H1 (cell line): ENCODE measurements around the gene FMNL2. TPM values are rescaled to one million over a fixed set of nuclear protein-coding genes. Genes with fewer than 3 reads are reported as not detected.

Experiments used
- CTCF ChIA-PET: fragments of 300-600 bp; sonication (Branson Sonifier 250); formaldehyde crosslinking; loops from one replicate; lab custom pipeline; 2021; ENCODE audit not compliant: partially characterized antibody; lab: Charles Lee
- POLR2A ChIA-PET: fragments of 300-600 bp; sonication (Branson Sonifier 250); formaldehyde crosslinking; loops from one replicate; lab custom pipeline; 2021; ENCODE audit warnings: inconsistent platforms; ENCODE audit not compliant: partially characterized antibody; lab: Charles Lee
- DNase-seq, 2 experiments: peaks; one replicate each; pipeline versions ENCODE4 v3.0.0 to v3.0.0-alpha.2; 2010 to 2022; ENCODE audit warnings: low spot score in 2 of 2, low read depth in 1 of 2, mixed read lengths in 1 of 2
- FAIRE-seq: peaks from 2 replicates; lab custom pipeline; 2011; peaks lifted over from hg19 to GRCh38; lab: Jason Lieb, UNC
- H2AFZ ChIP-seq: 2 replicates; pipeline ENCODE4 v1.8.1; 2012; ENCODE audit warnings: low read length, inconsistent platforms
- H2AK5ac ChIP-seq: 2 replicates; pipeline ENCODE4 v1.6.1; 2013; ENCODE audit warnings: low read depth, low read length
- H2BK120ac ChIP-seq: replicated peaks from 2 replicates; pipeline ENCODE3; 2013; ENCODE audit warnings: low read depth, low read length, inconsistent platforms
- H2BK12ac ChIP-seq: 2 replicates; pipeline ENCODE4 v1.6.1; 2013; ENCODE audit warnings: low read depth, low read length
- H2BK15ac ChIP-seq: 2 replicates; pipeline ENCODE4 v1.6.1; 2013; ENCODE audit warnings: low read length
- H2BK20ac ChIP-seq: 2 replicates; pipeline ENCODE4 v1.6.1; 2013; ENCODE audit warnings: low read length
- H2BK5ac ChIP-seq: 2 replicates; pipeline ENCODE4 v1.6.1; 2013; ENCODE audit warnings: low read depth, low read length
- H3K14ac ChIP-seq: 2 replicates; pipeline ENCODE4 v1.6.1; 2013; ENCODE audit warnings: inconsistent platforms; ENCODE audit not compliant: insufficient read length
- H3K18ac ChIP-seq: 2 replicates; pipeline ENCODE4 v1.6.1; 2013; ENCODE audit warnings: low read length; ENCODE audit errors: extremely low read depth
- H3K23ac ChIP-seq: 2 replicates; pipeline ENCODE4 v1.6.1; 2013; ENCODE audit warnings: inconsistent platforms; ENCODE audit not compliant: insufficient read length
- H3K23me2 ChIP-seq: 2 replicates; pipeline ENCODE4 v1.6.1; 2013; ENCODE audit warnings: low read depth, low read length
- H3K27ac ChIP-seq: 2 replicates; pipeline ENCODE4 v1.6.1; 2011; ENCODE audit warnings: low read depth, low read length, inconsistent platforms
- H3K27me3 ChIP-seq, 4 experiments: replicated peaks in 1 of 4; 1 replicate in 1 of 4; 2 replicates in 3 of 4; pipeline versions ENCODE4 v1.6.1 to v1.8.1; 2011 to 2013; ENCODE audit warnings: low read length in 3 of 4, mild to moderate bottlenecking in 3 of 4, inconsistent platforms in 2 of 4, mixed read lengths in 2 of 4, moderate library complexity in 1 of 4; ENCODE audit not compliant: control insufficient read depth in 3 of 4, insufficient read depth in 3 of 4; ENCODE audit errors: extremely low read depth in 1 of 4
- H3K36me3 ChIP-seq, 4 experiments: 2 replicates each; pipeline versions ENCODE4 v1.6.1 to v1.8.1; 2011 to 2013; ENCODE audit warnings: mild to moderate bottlenecking in 4 of 4, low read length in 3 of 4, moderate library complexity in 2 of 4, control low read depth in 1 of 4, inconsistent platforms in 1 of 4; ENCODE audit not compliant: insufficient read depth in 4 of 4, control insufficient read depth in 2 of 4
- H3K4ac ChIP-seq: replicated peaks from 2 replicates; pipeline ENCODE3; 2013; ENCODE audit warnings: low read length, low read depth, mixed read lengths, inconsistent platforms; ENCODE audit not compliant: insufficient read length
- H3K4me1 ChIP-seq, 4 experiments: replicated peaks in 1 of 4; 1 replicate in 1 of 4; 2 replicates in 3 of 4; pipeline versions ENCODE4 v1.6.1 to v1.8.1; 2011 to 2013; ENCODE audit warnings: low read length in 3 of 4, inconsistent platforms in 2 of 4, mixed read lengths in 1 of 4; ENCODE audit not compliant: insufficient read depth in 4 of 4, control insufficient read depth in 3 of 4
- H3K4me2 ChIP-seq, 2 experiments: 2 replicates each; pipeline versions ENCODE4 v1.6.1 to v1.8.1; 2011 to 2013; ENCODE audit warnings: low read depth in 2 of 2, low read length in 2 of 2, control low read depth in 1 of 2, inconsistent platforms in 1 of 2, mild to moderate bottlenecking in 1 of 2; ENCODE audit not compliant: insufficient read depth in 1 of 2
- H3K4me3 ChIP-seq, 4 experiments: fragments of 200-600, 300-600 bp in 1 of 4; sonication (generic), shearing (Covaris generic), sonication (Bioruptor Twin) in 1 of 4; 2 replicates each; pipeline versions ENCODE4 v1.5.1 to v1.8.1; 2011 to 2016; ENCODE audit warnings: low read length in 4 of 4, low read depth in 3 of 4, control low read depth in 2 of 4, inconsistent platforms in 2 of 4, mild to moderate bottlenecking in 2 of 4, mixed read lengths in 1 of 4, moderate library complexity in 1 of 4; ENCODE audit not compliant: insufficient read depth in 2 of 4; ENCODE audit errors: extremely low read depth in 1 of 4
- H3K56ac ChIP-seq: replicated peaks from 2 replicates; pipeline ENCODE3; 2013; ENCODE audit warnings: low read depth, mild to moderate bottlenecking, mixed read lengths, low read length, inconsistent platforms; ENCODE audit not compliant: insufficient read length
- H3K79me1 ChIP-seq: 2 replicates; pipeline ENCODE4 v1.6.1; 2013; ENCODE audit warnings: low read depth, low read length, control low read depth
- H3K79me2 ChIP-seq, 2 experiments: 2 replicates each; pipeline versions ENCODE4 v1.6.1 to v1.8.1; 2012 to 2013; ENCODE audit warnings: low read length in 2 of 2, mild to moderate bottlenecking in 2 of 2, inconsistent platforms in 1 of 2; ENCODE audit not compliant: insufficient read depth in 2 of 2, control insufficient read depth in 1 of 2
- H3K9ac ChIP-seq, 4 experiments: replicated peaks in 1 of 4; 1 replicate in 1 of 4; 2 replicates in 3 of 4; pipeline versions ENCODE4 v1.6.1 to v1.8.1; 2011 to 2013; ENCODE audit warnings: low read depth in 3 of 4, low read length in 3 of 4, control low read depth in 2 of 4, mild to moderate bottlenecking in 2 of 4, moderate library complexity in 2 of 4, inconsistent platforms in 1 of 4; ENCODE audit errors: extremely low read depth in 1 of 4
- H3K9me3 ChIP-seq, 2 experiments: 2 replicates each; pipeline versions ENCODE4 v1.6.1 to v1.8.1; 2012 to 2013; ENCODE audit warnings: mild to moderate bottlenecking in 2 of 2, moderate library complexity in 2 of 2, control low read depth in 1 of 2, inconsistent platforms in 1 of 2, low read depth in 1 of 2, low read length in 1 of 2, mixed read lengths in 1 of 2; ENCODE audit not compliant: insufficient read depth in 2 of 2
- H4K20me1 ChIP-seq, 2 experiments: replicated peaks in 1 of 2; 2 replicates each; pipeline versions ENCODE3 to v1.8.1; 2011 to 2013; ENCODE audit warnings: inconsistent platforms in 2 of 2, low read length in 2 of 2, mild to moderate bottlenecking in 1 of 2; ENCODE audit not compliant: insufficient read depth in 2 of 2, control insufficient read depth in 1 of 2
- H4K5ac ChIP-seq: 2 replicates; pipeline ENCODE4 v1.6.1; 2013; ENCODE audit warnings: low read length, low read depth, mixed read lengths, inconsistent platforms; ENCODE audit not compliant: insufficient read length
- H4K8ac ChIP-seq: 2 replicates; pipeline ENCODE4 v1.8.0; 2013; ENCODE audit warnings: mild to moderate bottlenecking, moderate library complexity, low read length, inconsistent platforms; ENCODE audit not compliant: insufficient read depth; ENCODE audit errors: extremely low read depth
- H4K91ac ChIP-seq: replicated peaks from 2 replicates; pipeline ENCODE3; 2013; ENCODE audit warnings: low read length, mixed read lengths, inconsistent platforms; ENCODE audit not compliant: insufficient read length
- JUN ChIP-seq: IDR thresholded peaks from 2 replicates; pipeline ENCODE4 v1.6.1; 2011; ENCODE audit warnings: low read depth, mild to moderate bottlenecking, improper control_type of control experiment, low read length
- PHF8 ChIP-seq: fragments of 200-600 bp; sonication (generic); conservative IDR thresholded peaks from 2 replicates; pipeline ENCODE4 v1.7.1; 2012; ENCODE audit warnings: low read depth, mild to moderate bottlenecking, inconsistent platforms, low read length, moderate library complexity
- SP4 ChIP-seq: IDR thresholded peaks from 2 replicates; pipeline ENCODE4 v1.6.1; 2012; ENCODE audit warnings: low read length, inconsistent platforms
- TBP ChIP-seq: IDR thresholded peaks from 2 replicates; pipeline ENCODE4 v1.6.1; 2011; ENCODE audit warnings: low read depth, low read length, improper control_type of control experiment
- WGBS, 2 experiments: shearing (Covaris generic) in 1 of 2; methylation state at CpG; one replicate each; pipeline versions ENCODE4 v1.1.6 to v1.1.7; 2013 to 2015; ENCODE audit warnings: low lambda C conversion rate in 2 of 2, mixed read lengths in 2 of 2, inconsistent platforms in 1 of 2, low coverage in 1 of 2, missing lambda C conversion rate in 1 of 2; ENCODE audit not compliant: insufficient replicate concordance in 2 of 2, insufficient coverage in 1 of 2, insufficient read length in 1 of 2; ENCODE audit errors: extremely low coverage in 1 of 2, missing lambda C conversion rate in 1 of 2; 5-methylcytosine and 5-hydroxymethylcytosine counted together
- polyA plus RNA-seq, 7 experiments: library from polyadenylated mRNA; depleted of rRNA in 3 of 7; stranded (reverse) in 5 of 7; unstranded in 2 of 7; fragments of >200 nt in 5 of 7; fragments of 200-250 nt in 2 of 7; gene quantifications; 1 replicate in 5 of 7; 2 replicates in 1 of 7; 4 replicates in 1 of 7; pipeline versions ENCODE4 v1.2.1 to v1.2.3, GENCODE V29; 2011 to 2013; ENCODE audit warnings: missing spikeins in 2 of 7, mixed read lengths in 2 of 7
- total RNA-seq: library from RNA; stranded (reverse); fragmentation: NEBNext Ultra II Directional; extraction: Animal tissue kit (Norgen Biotek cat#: 25700); gene quantifications from 2 replicates; pipeline ENCODE4 v1.2.1, GENCODE V29; 2021
- TF ChIP-seq, protein P1 (sequence below): IDR thresholded peaks from 2 replicates; pipeline ENCODE4 v1.6.1; 2011; ENCODE audit warnings: low read length, improper control_type of control experiment

FMNL2 gene
- total and polyA plus RNA-seq, 2 of the 8 experiments (the other 6 are each of a cell fraction or from before 2014, with no cell fraction given) = 15.5 to 45.1 TPM

DNA sequence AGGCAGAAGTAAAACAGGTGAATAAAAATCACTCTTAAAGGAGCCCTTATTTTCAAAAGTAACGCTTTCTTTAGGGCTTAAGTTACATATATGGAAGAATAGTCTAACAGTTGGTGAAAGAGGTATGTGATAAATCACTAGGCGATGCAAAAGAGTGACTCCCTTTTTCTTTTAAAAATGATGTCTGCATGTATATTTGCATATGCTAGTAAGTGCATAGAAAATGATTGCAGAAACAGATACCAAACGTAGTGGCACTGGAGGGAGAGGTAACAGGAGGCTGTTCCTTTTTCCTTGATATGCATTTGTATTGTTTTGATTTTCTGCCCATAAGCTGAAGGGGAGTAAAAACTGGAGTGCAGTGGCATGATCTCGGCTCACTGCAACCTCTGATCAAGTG is 224.0 kb downstream of the FMNL2 start:
- Histone ChIP-seq H3K27ac (no peak overlapping the region), H2AFZ (no peak overlapping the region), H2BK12ac (no peak overlapping the region), H2BK120ac (no peak overlapping the region), H3K4me2 (no peak overlapping the region), H4K8ac (no peak overlapping the region), H4K91ac (no peak overlapping the region), H3K79me1 (no peaks in the 10 kb centered on the region), H3K18ac (no peak overlapping the region), H2BK15ac (no peak overlapping the region), H2BK20ac (no peak overlapping the region), H3K4me1 (peaks cover 0 to 11% (median 5%) of the 10 kb centered on the region in 4 experiments; a peak in 2 of 7 replicates), H3K14ac (no peak overlapping the region), H2BK5ac (no peak overlapping the region), H3K27me3 (no peaks in the 10 kb centered on the region), H3K4me3 (no peak overlapping the region), H2AK5ac (no peak overlapping the region), H3K9me3 (no peaks in the 10 kb centered on the region), H3K9ac (no peak overlapping the region), H4K20me1 (peaks cover 0 to 1% of the 10 kb centered on the region in 2 experiments), H3K23me2 (no peaks in the 10 kb centered on the region), H4K5ac (no peak overlapping the region), H3K79me2 (no peaks in the 10 kb centered on the region), H3K4ac (no peak overlapping the region), H3K56ac (no peak overlapping the region), H3K23ac (no peak overlapping the region), H3K36me3 (peaks cover 0 to 3% (median under 1%) of the 10 kb centered on the region in 4 experiments; a peak in 3 of 8 replicates)
- DNase-seq = no peak
- TF ChIP-seq TBP (no peak), JUN (no peak), PHF8 (no peak), SP4 (no peak)
- TF ChIP-seq, protein P1, sequence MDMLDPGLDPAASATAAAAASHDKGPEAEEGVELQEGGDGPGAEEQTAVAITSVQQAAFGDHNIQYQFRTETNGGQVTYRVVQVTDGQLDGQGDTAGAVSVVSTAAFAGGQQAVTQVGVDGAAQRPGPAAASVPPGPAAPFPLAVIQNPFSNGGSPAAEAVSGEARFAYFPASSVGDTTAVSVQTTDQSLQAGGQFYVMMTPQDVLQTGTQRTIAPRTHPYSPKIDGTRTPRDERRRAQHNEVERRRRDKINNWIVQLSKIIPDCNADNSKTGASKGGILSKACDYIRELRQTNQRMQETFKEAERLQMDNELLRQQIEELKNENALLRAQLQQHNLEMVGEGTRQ = no peak
- WGBS, 2 experiments = 92% methylated on average over 4 of the region's 4 CpGs; no CpG with 5 or more reads in 1 of the 2 experiments
- POLR2A ChIA-PET = no interaction called here
- no peak for FAIRE-seq
- CTCF ChIA-PET = no interaction called here
